ENCODE results near the gene LAMB3. TPM values are rescaled to one million over a fixed set of nuclear protein-coding genes. Genes with fewer than 3 reads are reported as not detected.
"Not testable (repeated sequence)": the region's sequence is repeated elsewhere in the genome, so short reads cannot be mapped to it uniquely, and the experiment has no call there.

Gene LAMB3
- 26.9 TPM for total RNA-seq

- peak; percentile 59 for DNase-seq
These were observed at the start of gene LAMB3 for GRCh38 chr1:209652121-209652735. Gene LAMB3, minus strand, starts transcription at chr1:209652425. Its CDS starts 1,481 bp downstream, at chr1:209650944.

GRCh38 chr1:209700686-209701085 lies 48.5 kb upstream of the LAMB3 start:
- DNase-seq, result not testable (repeated sequence)

- DNase-seq, result no peak
These were observed 44.9 kb upstream of the LAMB3 start for GRCh38 chr1:209697126-209697525.

GRCh38 chr1:209696673-209697072 lies 44.4 kb upstream of the LAMB3 start:
- no peak for DNase-seq

- peak; percentile 92 for DNase-seq
These were observed 40.7 kb upstream of the LAMB3 start for GRCh38 chr1:209692745-209693504.

- no peak for DNase-seq
These were observed 40.1 kb upstream of the LAMB3 start for GRCh38 chr1:209692296-209692695.

- no peak for DNase-seq
These were observed 39.0 kb upstream of the LAMB3 start for GRCh38 chr1:209691237-209691636.

- DNase-seq, result peak; percentile 46
These were observed 37.3 kb upstream of the LAMB3 start for GRCh38 chr1:209689477-209689876.

- peak; percentile 89 for DNase-seq
These were observed 36.6 kb upstream of the LAMB3 start for GRCh38 chr1:209688746-209689234.

GRCh38 chr1:209686322-209686721 lies 34.1 kb upstream of the LAMB3 start:
- DNase-seq, result no peak

- DNase-seq, result no peak
These were observed 33.6 kb upstream of the LAMB3 start for GRCh38 chr1:209685821-209686220.

- no peak for DNase-seq
These were observed 26.8 kb upstream of the LAMB3 start for GRCh38 chr1:209678981-209679539.

GRCh38 chr1:209675565-209676154 lies 23.4 kb upstream of the LAMB3 start:
- peak; percentile 68 for DNase-seq

- peak; percentile 84 for DNase-seq
These were observed 22.8 kb upstream of the LAMB3 start, which contains the start of gene G0S2 for GRCh38 chr1:209674957-209675564. Gene G0S2, plus strand, starts transcription at chr1:209675412. Its CDS starts 273 bp downstream, at chr1:209675685.

GRCh38 chr1:209673631-209674417 lies 21.6 kb upstream of the LAMB3 start:
- no peak for DNase-seq

GRCh38 chr1:209672705-209673630 lies 20.7 kb upstream of the LAMB3 start:
- DNase-seq, result no peak

- no peak for DNase-seq
These were observed 18.3 kb upstream of the LAMB3 start for GRCh38 chr1:209670441-209671082.

- no peak for DNase-seq
These were observed 15.5 kb upstream of the LAMB3 start for GRCh38 chr1:209667708-209668107.

GRCh38 chr1:209667103-209667502 lies 14.9 kb upstream of the LAMB3 start:
- DNase-seq, result no peak

GRCh38 chr1:209662879-209663327 lies 10.7 kb upstream of the LAMB3 start:
- DNase-seq, result no peak
